ENCODE measurements around the gene SHF.

The SHF gene

DNA sequence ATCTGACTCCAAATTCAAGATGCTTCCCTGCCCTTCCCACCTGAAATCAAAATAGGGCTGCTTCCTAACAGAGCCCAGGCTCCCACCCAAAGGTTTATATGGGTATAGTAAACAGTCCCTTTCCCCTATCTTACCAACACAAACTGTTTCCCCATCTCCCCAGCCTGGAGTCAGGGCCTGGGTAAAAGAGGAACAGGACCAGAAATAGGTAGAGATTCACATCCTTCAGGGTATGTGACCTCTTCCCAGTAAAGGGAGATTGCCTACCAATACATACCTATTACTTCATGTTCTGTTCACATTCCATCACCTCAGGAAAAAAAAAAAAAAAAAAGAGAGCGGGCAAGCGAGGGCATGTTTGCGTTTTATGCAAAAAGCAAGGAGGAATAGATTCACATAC lies 9.7 kb upstream of the SHF start:
- no peaks in the 10 kb centered on the region for H3K36me3 ChIP-seq (ENCODE audit: control insufficient read depth in 1 of 2, insufficient read depth in 2 of 2, low read length in 2 of 2)
- no peak overlapping the region for H4K8ac ChIP-seq (ENCODE audit: low read depth, low read length)
- no peak overlapping the region for H3K4me2 ChIP-seq (ENCODE audit: low read length)
- no peak overlapping the region for H2BK120ac ChIP-seq (ENCODE audit: insufficient read depth, low read length, poor library complexity)
- H3K23ac ChIP-seq (ENCODE audit: low read length), result no peak overlapping the region
- WGBS (ENCODE audit: extremely low coverage, insufficient coverage, insufficient read length), result no CpG with 5 or more reads among the region's 3 CpGs
- no peak overlapping the region for H3K18ac ChIP-seq (ENCODE audit: low read length)
- no peak overlapping the region for H3K4me3 ChIP-seq (ENCODE audit: low read depth, low read length)
- DNase-seq, result no peak
- no peak overlapping the region for H3K4ac ChIP-seq (ENCODE audit: low read depth, low read length)
- H3K79me1 ChIP-seq (ENCODE audit: low read length), result peaks cover 4% of the 10 kb centered on the region
- no peaks in the 10 kb centered on the region for H3K27me3 ChIP-seq (ENCODE audit: insufficient read depth, low read length)
- no peak overlapping the region for H3K14ac ChIP-seq (ENCODE audit: low read length)
- H3K9me3 ChIP-seq (ENCODE audit: insufficient read depth, low read depth, low read length), result no peaks in the 10 kb centered on the region
- no peak overlapping the region for H3K9ac ChIP-seq (ENCODE audit: low read length)
- H2AFZ ChIP-seq (ENCODE audit: insufficient read depth, low read length, poor library complexity), result no peak overlapping the region
- H2BK12ac ChIP-seq (ENCODE audit: low read length), result no peak overlapping the region
- H3K27ac ChIP-seq (ENCODE audit: low read depth, low read length), result no peak overlapping the region
- H2AK5ac ChIP-seq (ENCODE audit: low read length), result no peak overlapping the region
- peaks cover 1% of the 10 kb centered on the region for H3K79me2 ChIP-seq (ENCODE audit: control insufficient read depth, insufficient read depth, low read length, poor library complexity)
- no peak overlapping the region for H4K12ac ChIP-seq (ENCODE audit: low read depth, low read length)
- H3K4me1 ChIP-seq (ENCODE audit: control insufficient read depth in 1 of 2, insufficient read depth in 2 of 2, low read length in 2 of 2), result no peaks in the 10 kb centered on the region
- H4K91ac ChIP-seq (ENCODE audit: low read depth, low read length), result no peak overlapping the region
- H2BK5ac ChIP-seq (ENCODE audit: low read depth, low read length, poor library complexity), result no peak overlapping the region

DNA sequence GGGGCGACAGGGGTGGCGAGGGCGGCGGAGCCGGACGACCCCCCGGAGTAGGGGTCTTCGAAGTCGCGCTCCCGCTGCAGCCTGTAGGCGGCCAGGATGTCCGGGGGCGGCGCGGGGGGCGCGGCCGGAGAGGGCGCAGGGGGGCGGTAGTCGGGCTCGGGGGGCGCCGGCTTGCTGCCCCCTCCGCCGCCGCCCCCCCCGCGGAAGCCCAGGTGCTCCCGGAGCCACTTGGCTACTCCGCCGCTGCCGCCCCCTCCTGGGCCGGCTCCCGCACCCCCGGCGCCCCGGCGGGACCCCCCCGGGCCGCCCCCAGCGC lies 230 bp downstream of the SHF start:
- Histone ChIP-seq H3K36me3 (ENCODE audit: control insufficient read depth in 1 of 2, insufficient read depth in 2 of 2, low read length in 2 of 2) (no peaks in the 10 kb centered on the region), H3K23ac (ENCODE audit: low read length) (no peak overlapping the region), H2BK12ac (ENCODE audit: low read length) (no peak overlapping the region), H3K79me2 (ENCODE audit: control insufficient read depth, insufficient read depth, low read length, poor library complexity) (no peaks in the 10 kb centered on the region), H3K27me3 (ENCODE audit: insufficient read depth, low read length) (no peaks in the 10 kb centered on the region), H3K18ac (ENCODE audit: low read length) (no peak overlapping the region), H3K14ac (ENCODE audit: low read length) (no peak overlapping the region), H4K12ac (ENCODE audit: low read depth, low read length) (no peak overlapping the region), H3K9me3 (ENCODE audit: insufficient read depth, low read depth, low read length) (no peaks in the 10 kb centered on the region), H4K8ac (ENCODE audit: low read depth, low read length) (no peak overlapping the region), H2BK120ac (ENCODE audit: insufficient read depth, low read length, poor library complexity) (no peak overlapping the region), H3K79me1 (ENCODE audit: low read length) (peaks cover 4% of the 10 kb centered on the region), H2AK5ac (ENCODE audit: low read length) (no peak overlapping the region), H3K4ac (ENCODE audit: low read depth, low read length) (no peak overlapping the region), H4K91ac (ENCODE audit: low read depth, low read length) (peak overlapping the region; percentile 48), H2AFZ (ENCODE audit: insufficient read depth, low read length, poor library complexity) (no peak overlapping the region), H3K4me1 (ENCODE audit: control insufficient read depth in 1 of 2, insufficient read depth in 2 of 2, low read length in 2 of 2) (peaks cover 26 to 29% of the 10 kb centered on the region in 2 experiments), H3K4me2 (ENCODE audit: low read length) (peak overlapping the region; percentile 56), H3K27ac (ENCODE audit: low read depth, low read length) (no peak overlapping the region), H3K4me3 (ENCODE audit: low read depth, low read length) (peak overlapping the region; percentile 72), H2BK5ac (ENCODE audit: low read depth, low read length, poor library complexity) (no peak overlapping the region), H3K9ac (ENCODE audit: low read length) (no peak overlapping the region)
- DNase-seq, result no peak
- WGBS (ENCODE audit: extremely low coverage, insufficient coverage, insufficient read length), result no CpG with 5 or more reads among the region's 43 CpGs

DNA sequence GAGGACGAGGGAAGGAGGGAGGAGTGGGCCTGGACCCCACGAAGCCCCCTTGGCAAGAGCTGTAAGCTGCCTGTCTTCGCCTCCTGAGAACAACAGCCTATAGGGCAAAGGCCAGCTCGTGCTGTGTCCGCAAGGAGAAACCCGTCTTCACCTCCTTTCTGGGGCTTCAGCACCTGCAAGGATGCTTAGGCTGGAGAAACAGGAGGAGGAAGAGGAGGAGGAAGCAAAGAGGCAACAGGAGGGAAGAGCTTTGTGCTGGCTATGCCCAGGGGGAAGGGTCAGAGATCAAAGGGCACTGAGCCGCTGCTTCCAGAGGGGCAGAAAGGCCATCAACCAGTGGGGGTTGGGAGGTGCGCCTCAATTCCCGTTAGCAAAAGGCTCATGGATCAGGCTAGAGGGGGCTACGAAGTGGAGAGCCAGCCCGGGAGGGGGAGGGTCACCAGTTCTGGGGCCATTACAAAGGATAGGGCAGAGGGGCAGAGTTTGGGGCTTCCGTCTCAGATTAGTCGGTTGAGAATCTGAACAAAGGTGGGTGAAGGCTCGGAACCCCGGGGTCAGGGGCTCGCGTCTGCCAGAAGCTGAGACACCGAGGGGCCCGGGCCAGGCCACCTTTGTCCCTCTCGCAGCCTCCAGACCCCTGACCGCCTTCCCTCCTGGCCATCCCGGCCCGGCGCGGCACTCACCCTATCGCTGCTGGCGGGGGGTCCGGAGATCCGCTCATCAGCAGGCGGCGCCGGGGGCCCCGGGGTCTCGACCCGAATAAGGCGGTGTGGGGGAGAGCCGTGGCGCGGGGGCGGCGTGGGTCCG lies 792 bp downstream of the SHF start:
- no CpG with 5 or more reads among the region's 42 CpGs for WGBS (ENCODE audit: extremely low coverage, insufficient coverage, insufficient read length)
- H4K12ac ChIP-seq (ENCODE audit: low read depth, low read length), result no peak overlapping the region
- peak overlapping the region; percentile 23 for H3K14ac ChIP-seq (ENCODE audit: low read length)
- no peak overlapping the region for H2BK120ac ChIP-seq (ENCODE audit: insufficient read depth, low read length, poor library complexity)
- H4K91ac ChIP-seq (ENCODE audit: low read depth, low read length), result no peak overlapping the region
- peak overlapping the region; percentile 72 for H3K4me3 ChIP-seq (ENCODE audit: low read depth, low read length)
- no peak overlapping the region for H3K4ac ChIP-seq (ENCODE audit: low read depth, low read length)
- H3K18ac ChIP-seq (ENCODE audit: low read length), result no peak overlapping the region
- DNase-seq, result peak in 1 of 2 donors; percentile 26
- H3K36me3 ChIP-seq (ENCODE audit: control insufficient read depth in 1 of 2, insufficient read depth in 2 of 2, low read length in 2 of 2), result peaks cover 0 to under 1% of the 10 kb centered on the region in 2 experiments
- no peak overlapping the region for H3K27ac ChIP-seq (ENCODE audit: low read depth, low read length)
- H3K79me1 ChIP-seq (ENCODE audit: low read length), result peaks cover 4% of the 10 kb centered on the region
- H3K9me3 ChIP-seq (ENCODE audit: insufficient read depth, low read depth, low read length), result no peaks in the 10 kb centered on the region
- H3K27me3 ChIP-seq (ENCODE audit: insufficient read depth, low read length), result no peaks in the 10 kb centered on the region
- H2BK5ac ChIP-seq (ENCODE audit: low read depth, low read length, poor library complexity), result no peak overlapping the region
- no peak overlapping the region for H3K23ac ChIP-seq (ENCODE audit: low read length)
- no peak overlapping the region for H4K8ac ChIP-seq (ENCODE audit: low read depth, low read length)
- peak overlapping the region; percentile 56 for H3K4me2 ChIP-seq (ENCODE audit: low read length)
- H2BK12ac ChIP-seq (ENCODE audit: low read length), result peak overlapping the region; percentile 25
- peak overlapping the region; percentile 3 for H2AFZ ChIP-seq (ENCODE audit: insufficient read depth, low read length, poor library complexity)
- H3K4me1 ChIP-seq (ENCODE audit: control insufficient read depth in 1 of 2, insufficient read depth in 2 of 2, low read length in 2 of 2), result peaks cover 26 to 29% of the 10 kb centered on the region in 2 experiments
- no peak overlapping the region for H3K9ac ChIP-seq (ENCODE audit: low read length)
- no peak overlapping the region for H2AK5ac ChIP-seq (ENCODE audit: low read length)
- H3K79me2 ChIP-seq (ENCODE audit: control insufficient read depth, insufficient read depth, low read length, poor library complexity), result no peaks in the 10 kb centered on the region

DNA sequence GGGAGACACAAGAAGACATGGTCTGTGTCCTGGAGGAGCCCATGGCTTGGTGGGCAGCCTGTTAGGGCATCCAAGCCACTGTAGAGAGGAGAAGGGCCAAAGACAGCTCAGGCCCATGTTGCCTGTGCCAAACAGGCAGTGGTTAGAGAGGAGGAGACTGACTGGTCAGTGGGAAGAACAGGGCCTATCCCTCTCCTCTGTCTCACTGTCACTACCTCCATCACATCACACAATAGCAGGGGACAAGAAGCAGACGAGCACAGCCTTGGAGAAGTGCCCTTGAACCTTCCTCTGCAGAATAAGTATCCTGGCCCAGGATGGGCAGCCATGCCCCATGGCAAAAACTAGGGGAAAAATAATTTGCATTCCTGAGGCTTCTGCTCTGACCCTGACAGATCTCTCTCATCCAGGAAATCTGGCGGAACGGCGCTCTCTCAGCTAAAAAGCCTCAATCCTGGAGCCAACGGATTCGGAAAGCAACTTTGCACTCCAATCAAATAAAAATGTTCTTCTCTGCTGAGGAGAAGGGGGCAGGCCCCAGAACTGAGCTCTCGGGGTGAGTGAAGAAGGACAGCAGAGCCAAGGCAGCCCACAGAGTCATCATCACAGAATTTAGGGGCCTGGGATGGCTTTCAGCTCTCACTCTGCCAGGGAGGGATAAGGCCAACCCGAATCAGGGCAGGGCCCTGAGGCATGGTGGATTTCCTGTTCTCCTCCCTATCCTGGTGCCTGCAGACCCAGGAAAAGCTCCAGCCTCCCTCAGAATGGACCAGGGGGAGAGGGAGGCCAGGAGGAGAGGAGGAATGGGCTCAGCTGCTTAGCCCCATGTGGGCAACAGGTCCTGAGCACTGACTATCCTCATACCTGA lies 1.6 kb downstream of the SHF start:
- no peak overlapping the region for H4K91ac ChIP-seq (ENCODE audit: low read depth, low read length)
- H2AFZ ChIP-seq (ENCODE audit: insufficient read depth, low read length, poor library complexity), result no peak overlapping the region
- no peak overlapping the region for H2BK5ac ChIP-seq (ENCODE audit: low read depth, low read length, poor library complexity)
- no peak overlapping the region for H3K9ac ChIP-seq (ENCODE audit: low read length)
- peaks cover 4% of the 10 kb centered on the region for H3K79me1 ChIP-seq (ENCODE audit: low read length)
- H3K27me3 ChIP-seq (ENCODE audit: insufficient read depth, low read length), result no peaks in the 10 kb centered on the region
- peak; percentile 38 to 59 for DNase-seq
- no peak overlapping the region for H4K12ac ChIP-seq (ENCODE audit: low read depth, low read length)
- no peak overlapping the region for H3K23ac ChIP-seq (ENCODE audit: low read length)
- no peaks in the 10 kb centered on the region for H3K79me2 ChIP-seq (ENCODE audit: control insufficient read depth, insufficient read depth, low read length, poor library complexity)
- H3K9me3 ChIP-seq (ENCODE audit: insufficient read depth, low read depth, low read length), result no peaks in the 10 kb centered on the region
- no peak overlapping the region for H3K14ac ChIP-seq (ENCODE audit: low read length)
- H3K18ac ChIP-seq (ENCODE audit: low read length), result no peak overlapping the region
- H4K8ac ChIP-seq (ENCODE audit: low read depth, low read length), result no peak overlapping the region
- H3K36me3 ChIP-seq (ENCODE audit: control insufficient read depth in 1 of 2, insufficient read depth in 2 of 2, low read length in 2 of 2), result peaks cover 0 to 1% of the 10 kb centered on the region in 2 experiments
- H3K4me2 ChIP-seq (ENCODE audit: low read length), result peak overlapping the region; percentile 56
- peaks cover 26 to 29% of the 10 kb centered on the region in 2 experiments for H3K4me1 ChIP-seq (ENCODE audit: control insufficient read depth in 1 of 2, insufficient read depth in 2 of 2, low read length in 2 of 2)
- no peak overlapping the region for H2BK120ac ChIP-seq (ENCODE audit: insufficient read depth, low read length, poor library complexity)
- H2BK12ac ChIP-seq (ENCODE audit: low read length), result no peak overlapping the region
- no CpG with 5 or more reads among the region's 8 CpGs for WGBS (ENCODE audit: extremely low coverage, insufficient coverage, insufficient read length)
- H3K4me3 ChIP-seq (ENCODE audit: low read depth, low read length), result no peak overlapping the region
- H2AK5ac ChIP-seq (ENCODE audit: low read length), result no peak overlapping the region
- no peak overlapping the region for H3K4ac ChIP-seq (ENCODE audit: low read depth, low read length)
- no peak overlapping the region for H3K27ac ChIP-seq (ENCODE audit: low read depth, low read length)

All from trophoblast cell (in vitro differentiated cells and primary cell).